Muscle of arm (tissue), 12 donors: Measurements from ENCODE around the gene PRKCE. TPM values are rescaled to one million over a fixed set of nuclear protein-coding genes. Genes with fewer than 3 reads are reported as not detected.

Source experiments
- DNase-seq: peaks from one replicate; pipeline ENCODE4 v3.0.0-alpha.2; 2013
- polyA plus RNA-seq, 12 donors: library from polyadenylated mRNA; unstranded; fragments of 120-200 nt; gene quantifications; one replicate each; pipeline ENCODE4 v1.2.1, GENCODE V29; 2013; ENCODE audit not compliant: insufficient read length in 12 of 12

The PRKCE gene
- polyA plus RNA-seq, 12 donors, result 4.5 to 17.3 (median 5.4) TPM; not detected in 1

- no peak for DNase-seq
These were observed 72.9 kb downstream of the PRKCE start for GRCh38 chr2:45724335-45724734.

- DNase-seq, result no peak
These were observed 74.3 kb downstream of the PRKCE start for GRCh38 chr2:45725731-45726130.

GRCh38 chr2:45726188-45726587 is 74.7 kb downstream of the PRKCE start:
- no peak for DNase-seq

- DNase-seq, result no peak
These were observed 77.0 kb downstream of the PRKCE start for GRCh38 chr2:45728458-45728942.

- DNase-seq, result no peak
These were observed 78.5 kb downstream of the PRKCE start for GRCh38 chr2:45729753-45730512.

GRCh38 chr2:45731141-45731540 is 79.7 kb downstream of the PRKCE start:
- DNase-seq, result no peak

- no peak for DNase-seq
These were observed 81.0 kb downstream of the PRKCE start for GRCh38 chr2:45732436-45732835.

- no peak for DNase-seq
These were observed 81.5 kb downstream of the PRKCE start for GRCh38 chr2:45732946-45733345.

- no peak for DNase-seq
These were observed 82.9 kb downstream of the PRKCE start for GRCh38 chr2:45734336-45734735.

GRCh38 chr2:45734952-45735351 is 83.5 kb downstream of the PRKCE start:
- no peak for DNase-seq

GRCh38 chr2:45736757-45737704 is 85.6 kb downstream of the PRKCE start:
- no peak for DNase-seq

- DNase-seq, result no peak
These were observed 88.5 kb downstream of the PRKCE start for GRCh38 chr2:45739796-45740485.

GRCh38 chr2:45741161-45741850 is 89.8 kb downstream of the PRKCE start:
- no peak for DNase-seq

GRCh38 chr2:45743531-45744396 is 92.3 kb downstream of the PRKCE start:
- DNase-seq, result peak; percentile 82

GRCh38 chr2:45745231-45745630 is 93.8 kb downstream of the PRKCE start:
- no peak for DNase-seq

- no peak for DNase-seq
These were observed 95.4 kb downstream of the PRKCE start for GRCh38 chr2:45746888-45747287.

GRCh38 chr2:45747363-45747762 is 95.9 kb downstream of the PRKCE start:
- DNase-seq, result no peak

GRCh38 chr2:45748239-45748638 is 96.8 kb downstream of the PRKCE start:
- DNase-seq, result peak; percentile 39

GRCh38 chr2:45750001-45750400 is 98.5 kb downstream of the PRKCE start:
- no peak for DNase-seq

- DNase-seq, result no peak
These were observed 99.0 kb downstream of the PRKCE start for GRCh38 chr2:45750484-45750883.
